Kidney (tissue), 14 donors: ENCODE data around the gene SPECC1. TPM values are rescaled to one million over a fixed set of nuclear protein-coding genes. Genes with fewer than 3 reads are reported as not detected.

ENCODE experiments used
- DNase-seq, 5 donors: peaks; one replicate each; pipeline ENCODE4 v3.0.0-alpha.2; 2013 to 2020
- FAIRE-seq: peaks from 2 replicates; lab custom pipeline; 2012; peaks lifted over from hg19 to GRCh38; lab: Jason Lieb, UNC
- H3K27ac ChIP-seq, 2 donors: one replicate each; pipeline ENCODE4 v1.7.0; 2013; ENCODE audit warnings: low read depth in 2 of 2, low read length in 2 of 2, inconsistent platforms in 1 of 2
- H3K27me3 ChIP-seq: one replicate; pipeline ENCODE4 v1.7.1; 2013; ENCODE audit warnings: low read length, inconsistent platforms; ENCODE audit not compliant: control insufficient read depth, insufficient read depth
- H3K36me3 ChIP-seq, 3 donors: one replicate each; pipeline versions ENCODE4 v1.7.0 to v1.7.1; 2013; ENCODE audit warnings: low read length in 3 of 3, control low read depth in 1 of 3, inconsistent platforms in 1 of 3; ENCODE audit not compliant: insufficient read depth in 3 of 3, control insufficient read depth in 2 of 3
- H3K4me1 ChIP-seq, 3 donors: one replicate each; pipeline versions ENCODE4 v1.7.0 to v1.7.1; 2013; ENCODE audit warnings: low read length in 3 of 3, inconsistent platforms in 1 of 3, low read depth in 1 of 3; ENCODE audit not compliant: control insufficient read depth in 2 of 3, insufficient read depth in 2 of 3
- H3K4me3 ChIP-seq, 3 donors: one replicate each; pipeline versions ENCODE4 v1.7.0 to v1.8.1; 2013; ENCODE audit warnings: low read length in 3 of 3, control low read depth in 1 of 3, inconsistent platforms in 1 of 3
- H3K9ac ChIP-seq, 3 donors: one replicate each; pipeline versions ENCODE4 v1.7.0 to v1.7.1; 2013; ENCODE audit warnings: low read length in 3 of 3, control low read depth in 1 of 3, inconsistent platforms in 1 of 3
- H3K9me3 ChIP-seq, 3 donors: one replicate each; pipeline versions ENCODE4 v1.7.0 to v1.7.1; 2013; ENCODE audit warnings: low read length in 3 of 3, control low read depth in 1 of 3, inconsistent platforms in 1 of 3; ENCODE audit not compliant: control insufficient read depth in 2 of 3, insufficient read depth in 1 of 3
- CTCF ChIP-seq: IDR thresholded peaks from 3 replicates; pipeline ENCODE4 v1.5.1; 2012; ENCODE audit warnings: mild to moderate bottlenecking, moderate library complexity, borderline replicate concordance; ENCODE audit not compliant: insufficient read depth; ENCODE audit errors: extremely low read depth
- intact Hi-C: fragments of 100-400 bp; cut with DNase I; formaldehyde crosslinking; loops from one replicate; pipeline ENCODE4 v1.11.1; 2022
- polyA plus RNA-seq: library from polyadenylated mRNA; stranded (reverse); fragments of 350-450 nt; fragmentation: Illumina TruSeq; extraction: RNeasy Lipid Tissue Mini Kit (QIAGEN cat#74804); gene quantifications from one replicate; pipeline ENCODE4 v1.2.3, GENCODE V29; 2014; ENCODE audit warnings: low read depth, low replicate concordance; ENCODE audit not compliant: insufficient read depth
- total RNA-seq: library from RNA; stranded (reverse); fragmentation: NEBNext Ultra II Directional; extraction: Animal tissue kit (Norgen Biotek cat#: 25700); gene quantifications from one replicate; pipeline ENCODE4 v1.2.1, GENCODE V29; 2021
- donor health status: control.
- donor health status: control.
- donor health status: control.
- donor health status: control.
- donor health status: control.
- donor health status: DM: yes; HTN: yes; CAD: no.
- donor health status: Normal renal cell carcinoma (clear cell type).

SPECC1 gene
- total and polyA plus RNA-seq, 2 donors from 2014 or later = 7.6 to 29.1 TPM

GRCh38 chr17:20275653-20276052 is 266.5 kb downstream of the SPECC1 start:
- H3K4me3 ChIP-seq = no peak overlapping the region
- DNase-seq = no peak
- no peak for TF ChIP-seq CTCF
- H3K27ac ChIP-seq = no peak overlapping the region
- H3K36me3 ChIP-seq = no peaks in the 10 kb centered on the region
- no peak for FAIRE-seq
- no peaks in the 10 kb centered on the region for H3K27me3 ChIP-seq
- no peaks in the 10 kb centered on the region for H3K9me3 ChIP-seq
- intact Hi-C loops = no loop called here
- no peak overlapping the region for H3K9ac ChIP-seq
- no peaks in the 10 kb centered on the region for H3K4me1 ChIP-seq

GRCh38 chr17:20276421-20276820 is 267.3 kb downstream of the SPECC1 start:
- H3K27me3 ChIP-seq = no peaks in the 10 kb centered on the region
- H3K4me3 ChIP-seq = no peak overlapping the region
- FAIRE-seq (no peak), DNase-seq (no peak)
- no peak overlapping the region for H3K27ac ChIP-seq
- H3K9ac ChIP-seq = no peak overlapping the region
- no peaks in the 10 kb centered on the region for H3K36me3 ChIP-seq
- no peaks in the 10 kb centered on the region for H3K4me1 ChIP-seq
- TF ChIP-seq CTCF = no peak
- intact Hi-C loops = no loop called here
- H3K9me3 ChIP-seq = no peaks in the 10 kb centered on the region

- H3K4me1 ChIP-seq = no peaks in the 10 kb centered on the region
- FAIRE-seq = no peak
- no peak overlapping the region for H3K9ac ChIP-seq
- no peak overlapping the region for H3K4me3 ChIP-seq
- no peaks in the 10 kb centered on the region for H3K27me3 ChIP-seq
- intact Hi-C loops = no loop called here
- no peaks in the 10 kb centered on the region for H3K36me3 ChIP-seq
- no peaks in the 10 kb centered on the region for H3K9me3 ChIP-seq
- TF ChIP-seq CTCF = no peak
- H3K27ac ChIP-seq = no peak overlapping the region
- DNase-seq = no peak
These were observed 269.6 kb downstream of the SPECC1 start for GRCh38 chr17:20278805-20279204.

- H3K4me3 ChIP-seq = no peak overlapping the region
- no peaks in the 10 kb centered on the region for H3K4me1 ChIP-seq
- no peak overlapping the region for H3K9ac ChIP-seq
- no peak for FAIRE-seq
- H3K27me3 ChIP-seq = no peaks in the 10 kb centered on the region
- no peak for TF ChIP-seq CTCF
- H3K9me3 ChIP-seq = no peaks in the 10 kb centered on the region
- intact Hi-C loops = no loop called here
- no peak overlapping the region for H3K27ac ChIP-seq
- no peaks in the 10 kb centered on the region for H3K36me3 ChIP-seq
- no peak for DNase-seq
These were observed 270.5 kb downstream of the SPECC1 start for GRCh38 chr17:20279631-20280030.
